Non-pigmented ciliary epithelial cell (primary cell): Measurements from ENCODE around the gene LHFPL2.

ENCODE experiments used
- DNase-seq: peaks from one replicate; pipeline ENCODE4 v3.0.0-alpha.2; 2010; ENCODE audit warnings: low read depth

Gene LHFPL2

GRCh38 chr5:78543916-78544315 lies 104.7 kb downstream of the LHFPL2 start:
- DNase-seq: no peak

- no peak for DNase-seq
These were observed 105.3 kb downstream of the LHFPL2 start for GRCh38 chr5:78543292-78543691.

- DNase-seq: no peak
These were observed 106.2 kb downstream of the LHFPL2 start for GRCh38 chr5:78542321-78542840.

- no peak for DNase-seq
These were observed 107.4 kb downstream of the LHFPL2 start for GRCh38 chr5:78541086-78541654.

GRCh38 chr5:78540335-78541085 lies 108.1 kb downstream of the LHFPL2 start:
- DNase-seq: no peak

- no peak for DNase-seq
These were observed 110.2 kb downstream of the LHFPL2 start for GRCh38 chr5:78538240-78538850.

GRCh38 chr5:78537821-78538220 lies 110.8 kb downstream of the LHFPL2 start:
- no peak for DNase-seq

GRCh38 chr5:78537411-78537810 lies 111.2 kb downstream of the LHFPL2 start:
- no peak for DNase-seq

GRCh38 chr5:78536661-78537196 lies 111.8 kb downstream of the LHFPL2 start:
- no peak for DNase-seq

GRCh38 chr5:78534905-78535200 lies 113.7 kb downstream of the LHFPL2 start:
- no peak for DNase-seq

- DNase-seq: no peak
These were observed 114.2 kb downstream of the LHFPL2 start for GRCh38 chr5:78534148-78534904.

- DNase-seq: no peak
These were observed 115.2 kb downstream of the LHFPL2 start for GRCh38 chr5:78533356-78533755.

GRCh38 chr5:78530342-78531096 lies 118.1 kb downstream of the LHFPL2 start:
- peak; percentile 88 for DNase-seq

GRCh38 chr5:78527925-78528324 lies 120.6 kb downstream of the LHFPL2 start:
- no peak for DNase-seq

- peak; percentile 92 for DNase-seq
These were observed 121.3 kb downstream of the LHFPL2 start for GRCh38 chr5:78527054-78527859.

GRCh38 chr5:78526049-78526525 lies 122.5 kb downstream of the LHFPL2 start:
- no peak for DNase-seq

- DNase-seq: no peak
These were observed 125.0 kb downstream of the LHFPL2 start for GRCh38 chr5:78523314-78524193.

- no peak for DNase-seq
These were observed 125.9 kb downstream of the LHFPL2 start for GRCh38 chr5:78522476-78523260.

GRCh38 chr5:78521455-78521854 lies 127.1 kb downstream of the LHFPL2 start:
- no peak for DNase-seq
